ENCODE data around the gene DES.

Gene DES

GRCh38 chr2:219398721-219399363, 19.3 kb upstream of the DES start:
- TF ChIP-seq, protein P1, sequence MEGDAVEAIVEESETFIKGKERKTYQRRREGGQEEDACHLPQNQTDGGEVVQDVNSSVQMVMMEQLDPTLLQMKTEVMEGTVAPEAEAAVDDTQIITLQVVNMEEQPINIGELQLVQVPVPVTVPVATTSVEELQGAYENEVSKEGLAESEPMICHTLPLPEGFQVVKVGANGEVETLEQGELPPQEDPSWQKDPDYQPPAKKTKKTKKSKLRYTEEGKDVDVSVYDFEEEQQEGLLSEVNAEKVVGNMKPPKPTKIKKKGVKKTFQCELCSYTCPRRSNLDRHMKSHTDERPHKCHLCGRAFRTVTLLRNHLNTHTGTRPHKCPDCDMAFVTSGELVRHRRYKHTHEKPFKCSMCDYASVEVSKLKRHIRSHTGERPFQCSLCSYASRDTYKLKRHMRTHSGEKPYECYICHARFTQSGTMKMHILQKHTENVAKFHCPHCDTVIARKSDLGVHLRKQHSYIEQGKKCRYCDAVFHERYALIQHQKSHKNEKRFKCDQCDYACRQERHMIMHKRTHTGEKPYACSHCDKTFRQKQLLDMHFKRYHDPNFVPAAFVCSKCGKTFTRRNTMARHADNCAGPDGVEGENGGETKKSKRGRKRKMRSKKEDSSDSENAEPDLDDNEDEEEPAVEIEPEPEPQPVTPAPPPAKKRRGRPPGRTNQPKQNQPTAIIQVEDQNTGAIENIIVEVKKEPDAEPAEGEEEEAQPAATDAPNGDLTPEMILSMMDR (IDR thresholded peaks at IDR 0.05; ENCODE audit: control insufficient read depth, insufficient read depth, low read depth, low read length, missing control alignments) = no peak
- DNase-seq (ENCODE audit: low read depth) = no peak
- no peak overlapping the region for H3K4me3 ChIP-seq (ENCODE audit: control insufficient read depth, low read depth, low read length)

GRCh38 chr2:219399716-219400478, 18.3 kb upstream of the DES start:
- DNase-seq (ENCODE audit: low read depth) = no peak
- H3K4me3 ChIP-seq (ENCODE audit: control insufficient read depth, low read depth, low read length) = no peak overlapping the region

DNA sequence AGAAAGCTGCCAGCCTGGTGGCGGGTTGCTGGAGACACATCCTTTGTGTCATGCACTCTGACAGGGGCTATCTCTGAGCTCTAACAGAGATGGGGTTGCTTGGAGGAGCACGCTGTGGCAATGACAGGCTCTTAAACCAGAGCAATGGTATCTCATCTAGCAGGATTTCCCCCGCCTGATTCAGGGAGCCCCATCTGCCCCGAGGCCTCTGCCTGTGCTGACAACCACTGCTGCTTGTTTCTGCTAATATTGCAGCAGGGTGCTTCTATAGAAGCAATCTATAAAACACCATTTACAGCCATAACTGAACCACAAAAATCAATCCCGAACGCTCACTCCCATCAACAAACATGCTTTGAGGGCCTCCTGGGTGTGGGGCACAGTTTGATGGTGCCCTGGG, 17.6 kb upstream of the DES start:
- no peak overlapping the region for H3K4me3 ChIP-seq (ENCODE audit: control insufficient read depth, low read depth, low read length)
- TF ChIP-seq, protein P1 (IDR thresholded peaks at IDR 0.05; ENCODE audit: control insufficient read depth, insufficient read depth, low read depth, low read length, missing control alignments) = no peak
- DNase-seq (ENCODE audit: low read depth) = no peak

More at GRCh38 chr2:219399716-219400478, 18.3 kb upstream of the DES start:
- TF ChIP-seq, protein P1 (IDR thresholded peaks at IDR 0.05; ENCODE audit: control insufficient read depth, insufficient read depth, low read depth, low read length, missing control alignments) = no peak

- TF ChIP-seq, protein P1 (IDR thresholded peaks at IDR 0.05; ENCODE audit: control insufficient read depth, insufficient read depth, low read depth, low read length, missing control alignments) = no peak
- DNase-seq (ENCODE audit: low read depth) = no peak
- no peak overlapping the region for H3K4me3 ChIP-seq (ENCODE audit: control insufficient read depth, low read depth, low read length)
These were observed 16.6 kb upstream of the DES start for GRCh38 chr2:219401606-219402005.

DNA sequence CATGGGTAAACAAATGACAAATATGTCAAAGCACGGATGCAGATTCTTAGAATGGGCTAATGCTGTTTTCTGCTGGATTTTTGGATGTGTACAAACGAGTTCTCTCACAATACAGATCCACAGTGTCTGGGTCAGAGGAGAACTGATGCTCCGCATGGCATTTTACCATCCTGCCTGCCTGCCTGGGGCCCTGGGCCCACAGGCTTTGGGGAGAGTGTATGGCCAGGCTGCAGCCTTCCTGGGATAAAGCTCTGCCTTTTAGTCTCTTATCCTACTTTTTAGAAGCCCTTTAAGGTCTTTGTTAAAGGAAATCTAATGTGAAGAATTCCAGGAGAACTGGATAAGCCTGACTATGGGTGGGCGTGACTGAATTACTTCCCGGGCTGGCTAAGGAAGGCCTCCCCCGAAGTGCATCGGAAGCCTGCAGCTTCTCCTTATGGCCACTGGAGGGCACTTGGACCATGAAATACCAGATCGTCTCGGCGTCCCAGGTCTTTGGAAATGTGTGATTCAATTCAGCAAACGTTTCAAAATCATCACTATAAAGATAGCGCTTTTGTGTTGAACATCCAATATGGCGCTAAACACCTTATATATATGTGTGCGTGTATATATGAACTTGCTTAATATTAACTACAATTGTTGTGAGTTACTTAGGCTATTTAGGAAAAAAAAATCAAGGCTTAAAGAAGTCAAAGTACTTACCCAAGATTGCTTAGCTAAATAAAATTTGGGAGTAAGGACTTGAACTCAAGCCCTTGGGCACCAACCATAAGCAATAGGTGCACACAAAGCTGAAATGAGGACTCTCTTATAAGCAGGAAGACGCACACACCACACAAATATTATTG, 15.3 kb upstream of the DES start:
- peak; percentile 50 for DNase-seq (ENCODE audit: low read depth)
- no peak overlapping the region for H3K4me3 ChIP-seq (ENCODE audit: control insufficient read depth, low read depth, low read length)
- TF ChIP-seq, protein P1 (IDR thresholded peaks at IDR 0.05; ENCODE audit: control insufficient read depth, insufficient read depth, low read depth, low read length, missing control alignments) = peak; percentile 89

- no peak overlapping the region for H3K4me3 ChIP-seq (ENCODE audit: control insufficient read depth, low read depth, low read length)
- TF ChIP-seq, protein P1 (IDR thresholded peaks at IDR 0.05; ENCODE audit: control insufficient read depth, insufficient read depth, low read depth, low read length, missing control alignments) = no peak
- no peak for DNase-seq (ENCODE audit: low read depth)
These were observed 14.3 kb upstream of the DES start for GRCh38 chr2:219403861-219404260.

All from AG09309 (cell line).